Mesodermal cell (in vitro differentiated cells): ENCODE data around the gene TMA7B. TPM values are rescaled to one million over a fixed set of nuclear protein-coding genes. Genes with fewer than 3 reads are reported as not detected.

Source experiments
- H3K27ac ChIP-seq: 2 replicates; pipeline ENCODE4 v1.7.0; 2013; ENCODE audit warnings: mild to moderate bottlenecking, low read depth, low read length, moderate library complexity; ENCODE audit not compliant: severe bottlenecking
- H3K36me3 ChIP-seq: 2 replicates; pipeline ENCODE4 v1.7.1; 2013; ENCODE audit warnings: mild to moderate bottlenecking, low read length, moderate library complexity; ENCODE audit not compliant: control insufficient read depth, insufficient read depth
- H3K4me1 ChIP-seq: one replicate; pipeline ENCODE4 v1.7.1; 2013; ENCODE audit warnings: mild to moderate bottlenecking, low read length; ENCODE audit not compliant: insufficient read depth, control insufficient read depth, poor library complexity, severe bottlenecking
- H3K4me3 ChIP-seq: 2 replicates; pipeline ENCODE4 v1.7.0; 2013; ENCODE audit warnings: low read length, control low read depth, mild to moderate bottlenecking; ENCODE audit not compliant: insufficient read depth, poor library complexity, severe bottlenecking; ENCODE audit errors: extremely low read depth
- H3K9me3 ChIP-seq: 2 replicates; pipeline ENCODE4 v1.7.1; 2013; ENCODE audit warnings: mild to moderate bottlenecking, low read length, moderate library complexity; ENCODE audit not compliant: control insufficient read depth
- WGBS, 2 experiments: methylation state at CpG; one replicate each; pipeline ENCODE4 v1.1.5; 2013; ENCODE audit warnings: missing lambda C conversion rate in 2 of 2; ENCODE audit not compliant: insufficient coverage in 2 of 2; 5-methylcytosine and 5-hydroxymethylcytosine counted together
- polyA plus RNA-seq, 2 experiments: library from polyadenylated mRNA; stranded (reverse); fragments of 50-300 nt; gene quantifications; one replicate each; pipeline ENCODE4 v1.2.3, GENCODE V29; 2013

Gene TMA7B
- 0.52 TPM for polyA plus RNA-seq (2013, experiment 1 of 2)
- 0.56 TPM for polyA plus RNA-seq (2013, experiment 2 of 2)

GRCh38 chr22:39959640-39960447, at the start of gene TMA7B:
Gene TMA7B, plus strand, starts transcription at chr22:39960397. Its CDS starts 3,978 bp downstream, at chr22:39964375.
- H3K9me3 ChIP-seq: no peaks in the 10 kb centered on the region
- 37 to 54% methylated on average over 10 to 11 of the region's 14 CpGs for WGBS, 2 experiments
- H3K4me3 ChIP-seq: no peak within 1 kb of the TSS
- peaks cover 14% of the 10 kb centered on the region for H3K36me3 ChIP-seq
- H3K4me1 ChIP-seq: peaks cover 30% of the 10 kb centered on the region
- H3K27ac ChIP-seq: peak within 1 kb of the TSS; percentile 83

GRCh38 chr22:39910876-39911613, 49.2 kb upstream of the TMA7B start:
- H3K27ac ChIP-seq: no peak overlapping the region
- 89 to 100% methylated on average over 4 to 7 of the region's 9 CpGs for WGBS, 2 experiments
- no peak overlapping the region for H3K4me3 ChIP-seq
- peaks cover 5% of the 10 kb centered on the region for H3K4me1 ChIP-seq
- no peaks in the 10 kb centered on the region for H3K9me3 ChIP-seq
- H3K36me3 ChIP-seq: no peaks in the 10 kb centered on the region

- WGBS, 2 experiments: 98% methylated on average over 5 of the region's 5 CpGs
- no peak overlapping the region for H3K4me3 ChIP-seq
- H3K36me3 ChIP-seq: no peaks in the 10 kb centered on the region
- peaks cover 5% of the 10 kb centered on the region for H3K4me1 ChIP-seq
- no peak overlapping the region for H3K27ac ChIP-seq
- H3K9me3 ChIP-seq: no peaks in the 10 kb centered on the region
Observed at GRCh38 chr22:39913321-39913720, 46.9 kb upstream of the TMA7B start.

GRCh38 chr22:39913886-39914285, 46.3 kb upstream of the TMA7B start:
- Histone ChIP-seq H3K4me3 (no peak overlapping the region), H3K36me3 (no peaks in the 10 kb centered on the region), H3K27ac (no peak overlapping the region), H3K9me3 (no peaks in the 10 kb centered on the region), H3K4me1 (peaks cover 5% of the 10 kb centered on the region)
- 58% methylated on average over 2 of the region's 2 CpGs; no CpG with 5 or more reads in 1 of the 2 experiments for WGBS, 2 experiments

GRCh38 chr22:39914584-39914983, 45.6 kb upstream of the TMA7B start:
- Histone ChIP-seq H3K4me1 (no peaks in the 10 kb centered on the region), H3K27ac (no peak overlapping the region)
- 90 to 96% methylated on average over 7 to 8 of the region's 9 CpGs for WGBS, 2 experiments

GRCh38 chr22:39915295-39915726, 44.9 kb upstream of the TMA7B start:
- no peaks in the 10 kb centered on the region for H3K4me1 ChIP-seq
- WGBS, 2 experiments: 30 to 45% methylated on average over 3 of the region's 4 CpGs
- no peak overlapping the region for H3K27ac ChIP-seq
- no peaks in the 10 kb centered on the region for H3K9me3 ChIP-seq
- no peaks in the 10 kb centered on the region for H3K36me3 ChIP-seq
- no peak overlapping the region for H3K4me3 ChIP-seq

More at GRCh38 chr22:39914584-39914983, 45.6 kb upstream of the TMA7B start:
- H3K4me3 ChIP-seq: no peak overlapping the region
- H3K9me3 ChIP-seq: no peaks in the 10 kb centered on the region
- H3K36me3 ChIP-seq: no peaks in the 10 kb centered on the region

- whole genome bisulfite sequencing, 2 experiments: 100% methylated on average over 1 of the region's 3 CpGs
- Histone ChIP-seq H3K4me1 (no peaks in the 10 kb centered on the region), H3K4me3 (no peak overlapping the region)
Observed at GRCh38 chr22:39916496-39916895, 43.7 kb upstream of the TMA7B start.

GRCh38 chr22:39917197-39917643, 43.0 kb upstream of the TMA7B start:
- no peak overlapping the region for H3K27ac ChIP-seq
- H3K4me1 ChIP-seq: no peaks in the 10 kb centered on the region

More at GRCh38 chr22:39916496-39916895, 43.7 kb upstream of the TMA7B start:
- no peak overlapping the region for H3K27ac ChIP-seq
- H3K36me3 ChIP-seq: no peaks in the 10 kb centered on the region
- no peaks in the 10 kb centered on the region for H3K9me3 ChIP-seq

GRCh38 chr22:39917776-39918495, 42.3 kb upstream of the TMA7B start:
- Histone ChIP-seq H3K36me3 (no peaks in the 10 kb centered on the region), H3K4me3 (no peak overlapping the region), H3K9me3 (no peaks in the 10 kb centered on the region), H3K4me1 (no peaks in the 10 kb centered on the region), H3K27ac (no peak overlapping the region)
- WGBS, 2 experiments: 84 to 87% methylated on average over 8 to 10 of the region's 12 CpGs

More at GRCh38 chr22:39917197-39917643, 43.0 kb upstream of the TMA7B start:
- H3K9me3 ChIP-seq: no peaks in the 10 kb centered on the region
- no peak overlapping the region for H3K4me3 ChIP-seq
- WGBS, 2 experiments: 70 to 80% methylated on average over 3 to 4 of the region's 5 CpGs
- H3K36me3 ChIP-seq: no peaks in the 10 kb centered on the region

GRCh38 chr22:39920134-39920743, 40.0 kb upstream of the TMA7B start:
- 81 to 84% methylated on average over 6 of the region's 8 CpGs for WGBS, 2 experiments
- Histone ChIP-seq H3K4me1 (no peaks in the 10 kb centered on the region), H3K36me3 (no peaks in the 10 kb centered on the region), H3K4me3 (no peak overlapping the region), H3K9me3 (no peaks in the 10 kb centered on the region), H3K27ac (no peak overlapping the region)
